Measurements from ENCODE around the gene PON2. TPM values are rescaled to one million over a fixed set of nuclear protein-coding genes. Genes with fewer than 3 reads are reported as not detected.
A peak's percentile ranks its signal among the peaks of the same experiment; 100 is the strongest.

The PON2 gene
- total RNA-seq, 1 experiment from 2014 or later, result 56.4 TPM

DNA sequence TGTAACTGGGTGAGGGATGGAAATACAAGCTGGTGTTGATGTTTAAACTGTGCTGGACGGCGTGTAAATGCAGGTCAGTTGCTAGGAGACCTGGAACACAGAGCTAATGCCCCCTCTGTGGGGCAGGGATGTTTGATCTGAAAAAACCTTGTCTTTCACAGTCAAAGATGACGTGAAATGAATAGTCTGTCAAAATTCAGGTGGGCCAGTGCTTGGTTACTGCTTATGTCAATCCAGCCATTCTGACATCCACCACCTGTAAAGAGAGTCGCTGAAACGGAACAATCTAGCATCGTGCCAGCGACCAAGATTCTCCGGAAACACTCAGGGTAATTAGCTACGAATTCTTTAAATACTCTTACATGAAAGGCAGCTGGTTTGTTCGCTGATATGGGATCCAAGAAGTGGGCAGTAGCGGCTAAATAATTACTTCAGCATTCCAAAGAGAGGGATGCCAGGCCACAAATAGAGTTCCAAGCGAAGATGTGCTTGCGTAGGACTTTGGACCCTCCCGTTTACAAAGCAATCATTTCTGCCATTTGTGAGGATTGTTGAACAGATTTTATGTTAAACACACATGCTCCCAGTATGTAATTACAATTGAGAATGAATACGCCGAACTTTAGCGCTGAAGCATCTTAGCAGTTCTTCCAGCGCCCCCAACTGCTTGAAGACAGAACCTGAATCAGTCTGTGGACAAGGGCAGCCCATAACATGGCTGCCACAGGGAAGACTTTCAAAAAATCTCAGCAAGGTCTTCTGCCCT, 43.6 kb upstream of the PON2 start:
- DNase-seq, result no peak
- Histone ChIP-seq H3K4me1 (ENCODE audit: insufficient read depth, low read length) (no peaks in the 10 kb centered on the region), H3F3A (ENCODE audit: low read length, unreplicated experiment) (no peaks in the 10 kb centered on the region), H3K9ac (ENCODE audit: low read length) (no peak overlapping the region), H2AFZ (ENCODE audit: low read length) (peak overlapping the region; percentile 61), H3K4me3 (ENCODE audit: low read length) (no peak overlapping the region), H3K27ac (ENCODE audit: low read length) (no peak overlapping the region), H3K79me2 (ENCODE audit: low read length) (no peaks in the 10 kb centered on the region), H3K36me3 (ENCODE audit: low read depth, low read length) (no peaks in the 10 kb centered on the region), H3K9me3 (ENCODE audit: low read length) (no peaks in the 10 kb centered on the region), H3K4me2 (ENCODE audit: low read length) (no peak overlapping the region), H3K9me2 (replicated peaks; ENCODE audit: low read length) (no peaks in the 10 kb centered on the region), H3K27me3 (ENCODE audit: low read length) (no peaks in the 10 kb centered on the region), H4K20me1 (ENCODE audit: low read length) (no peaks in the 10 kb centered on the region)
- ChIA-PET CTCF (interaction anchor here (0.6 to 0.7 kb wide), 3 partner anchors 213 to 347 kb away, joined by 4 to 13 read pairs (median 6); no protein-coding TSS in a partner anchor), POLR2A (ENCODE audit: unreplicated experiment) (no interaction called here)
- no peak for ATAC-seq
- TF ChIP-seq, protein P1, sequence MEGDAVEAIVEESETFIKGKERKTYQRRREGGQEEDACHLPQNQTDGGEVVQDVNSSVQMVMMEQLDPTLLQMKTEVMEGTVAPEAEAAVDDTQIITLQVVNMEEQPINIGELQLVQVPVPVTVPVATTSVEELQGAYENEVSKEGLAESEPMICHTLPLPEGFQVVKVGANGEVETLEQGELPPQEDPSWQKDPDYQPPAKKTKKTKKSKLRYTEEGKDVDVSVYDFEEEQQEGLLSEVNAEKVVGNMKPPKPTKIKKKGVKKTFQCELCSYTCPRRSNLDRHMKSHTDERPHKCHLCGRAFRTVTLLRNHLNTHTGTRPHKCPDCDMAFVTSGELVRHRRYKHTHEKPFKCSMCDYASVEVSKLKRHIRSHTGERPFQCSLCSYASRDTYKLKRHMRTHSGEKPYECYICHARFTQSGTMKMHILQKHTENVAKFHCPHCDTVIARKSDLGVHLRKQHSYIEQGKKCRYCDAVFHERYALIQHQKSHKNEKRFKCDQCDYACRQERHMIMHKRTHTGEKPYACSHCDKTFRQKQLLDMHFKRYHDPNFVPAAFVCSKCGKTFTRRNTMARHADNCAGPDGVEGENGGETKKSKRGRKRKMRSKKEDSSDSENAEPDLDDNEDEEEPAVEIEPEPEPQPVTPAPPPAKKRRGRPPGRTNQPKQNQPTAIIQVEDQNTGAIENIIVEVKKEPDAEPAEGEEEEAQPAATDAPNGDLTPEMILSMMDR (conservative IDR thresholded peaks at IDR 0.05; ENCODE audit: low read depth, low read length), result peak; percentile 48
- TF ChIP-seq EZH2phosphoT487 (IDR thresholded peaks at IDR 0.05; ENCODE audit: borderline replicate concordance, low read length) (no peak), EZH2 (IDR thresholded peaks at IDR 0.05; ENCODE audit: low read length, unreplicated experiment) (no peak)
- BruUV-seq (replicated peaks), result no TSS peak
- intact Hi-C loops (cut with micrococcal nuclease), result loop anchor here (5.0 to 10.0 kb wide), 4 partner anchors 231 to 1194 kb away; partner anchors contain the start of gene PPP1R9A

DNA sequence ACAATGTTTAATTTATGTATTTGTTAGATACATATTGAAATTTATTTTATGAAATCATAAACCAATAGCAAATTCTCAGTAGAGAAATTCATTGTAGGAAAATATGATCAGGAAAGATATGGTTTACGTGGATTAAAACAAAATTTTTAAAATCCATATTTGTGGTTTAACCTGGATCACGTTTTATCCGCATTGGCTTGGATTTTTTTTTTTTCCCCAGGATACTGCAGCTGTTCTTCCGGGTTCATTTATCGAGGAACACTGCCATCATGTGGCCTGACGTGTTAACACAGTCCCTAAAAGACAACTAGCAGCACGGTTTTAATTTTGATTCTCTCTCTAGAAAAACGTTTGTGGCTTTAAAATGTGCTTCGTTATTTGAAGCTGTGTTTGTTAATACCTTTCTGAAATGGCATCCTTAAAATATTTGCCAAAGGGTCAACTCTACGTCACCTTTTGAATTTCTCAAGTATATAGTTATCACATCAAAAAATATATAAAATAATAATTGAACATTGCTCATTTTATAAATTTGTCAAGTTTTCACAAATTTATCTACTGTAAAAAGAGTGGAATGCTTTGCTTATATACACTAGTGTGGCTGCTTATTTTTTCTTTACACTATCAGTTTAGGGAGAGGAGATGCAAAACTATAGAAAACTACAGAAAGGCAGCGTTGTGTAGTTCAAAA, 42.2 kb upstream of the PON2 start:
- peak overlapping the region; percentile 52 for H3K4me2 ChIP-seq (ENCODE audit: low read length)
- no peaks in the 10 kb centered on the region for H3K9me3 ChIP-seq (ENCODE audit: low read length)
- H3K9ac ChIP-seq (ENCODE audit: low read length), result 0 out of 2 replicates have a peak overlapping the region, but pooled peaks have one; percentile 26
- intact Hi-C loops (cut with micrococcal nuclease), result loop anchor here (1.0 to 10.0 kb wide), 9 partner anchors 119 to 1192 kb away; partner anchors contain the start of genes PPP1R9A and SGCE
- ATAC-seq, result peak; percentile 48
- no peaks in the 10 kb centered on the region for H4K20me1 ChIP-seq (ENCODE audit: low read length)
- no peaks in the 10 kb centered on the region for H3K27me3 ChIP-seq (ENCODE audit: low read length)
- H3K9me2 ChIP-seq (replicated peaks; ENCODE audit: low read length), result no peaks in the 10 kb centered on the region
- no TSS peak for BruUV-seq (replicated peaks)
- H3F3A ChIP-seq (ENCODE audit: low read length, unreplicated experiment), result no peaks in the 10 kb centered on the region
- peak; percentile 76 for DNase-seq
- no peaks in the 10 kb centered on the region for H3K4me1 ChIP-seq (ENCODE audit: insufficient read depth, low read length)
- ChIA-PET POLR2A (ENCODE audit: unreplicated experiment) (interaction anchor here (0.6 kb wide), 1 partner anchor 819 kb away, joined by 4 read pairs; no protein-coding TSS in a partner anchor), CTCF (interaction anchor here (0.6 to 1.5 kb wide), 9 partner anchors 9 to 1027 kb away, joined by 3 to 8 read pairs (median 4); partner anchors contain the start of gene ASB4)
- no peak overlapping the region for H3K27ac ChIP-seq (ENCODE audit: low read length)
- peak overlapping the region; percentile 72 for H2AFZ ChIP-seq (ENCODE audit: low read length)
- TF ChIP-seq, protein P1 (conservative IDR thresholded peaks at IDR 0.05; ENCODE audit: low read depth, low read length), result peak; percentile 86
- TF ChIP-seq EZH2phosphoT487 (IDR thresholded peaks at IDR 0.05; ENCODE audit: borderline replicate concordance, low read length), result no peak
- no peaks in the 10 kb centered on the region for H3K79me2 ChIP-seq (ENCODE audit: low read length)
- no peak overlapping the region for H3K4me3 ChIP-seq (ENCODE audit: low read length)
- no peaks in the 10 kb centered on the region for H3K36me3 ChIP-seq (ENCODE audit: low read depth, low read length)

All from PC-3 (cell line).